Spleen (tissue), 11 donors: ENCODE data around the gene SERPINB4. TPM values are rescaled to one million over a fixed set of nuclear protein-coding genes. Genes with fewer than 3 reads are reported as not detected.
"Not testable (repeated sequence)": the region's sequence is repeated elsewhere in the genome, so short reads cannot be mapped to it uniquely, and the experiment has no call there.

ENCODE experiments used
- DNase-seq: peaks from one replicate; pipeline ENCODE4 v3.0.0-alpha.2; 2020
- H3K27ac ChIP-seq, 8 donors: fragments of 200-600 bp; sonication (generic) in 7 of 8; 1 replicate in 4 of 8; 2 replicates in 4 of 8; pipeline versions ENCODE4 v1.5.0 to v1.8.0; 2016 to 2021; ENCODE audit warnings: inconsistent platforms in 4 of 8, mild to moderate bottlenecking in 4 of 8, moderate library complexity in 1 of 8
- H3K27me3 ChIP-seq, 7 donors: fragments of 200-600 bp; sonication (generic) in 6 of 7; replicated peaks in 1 of 7; 1 replicate in 4 of 7; 2 replicates in 3 of 7; pipeline versions ENCODE4 v1.5.0 to v1.8.0; 2016 to 2021; ENCODE audit warnings: inconsistent platforms in 3 of 7, mild to moderate bottlenecking in 1 of 7
- H3K36me3 ChIP-seq, 6 donors: fragments of 200-600 bp; sonication (generic) in 5 of 6; 1 replicate in 4 of 6; 2 replicates in 2 of 6; pipeline versions ENCODE4 v1.5.0 to v1.8.0; 2016 to 2021; ENCODE audit warnings: inconsistent platforms in 2 of 6
- H3K4me1 ChIP-seq, 6 donors: fragments of 200-600 bp; sonication (generic) in 5 of 6; 1 replicate in 3 of 6; 2 replicates in 3 of 6; pipeline versions ENCODE4 v1.5.0 to v1.8.0; 2016 to 2021; ENCODE audit warnings: inconsistent platforms in 3 of 6
- H3K4me3 ChIP-seq, 8 donors: fragments of 200-600 bp; sonication (generic) in 7 of 8; 1 replicate in 4 of 8; 2 replicates in 4 of 8; pipeline versions ENCODE4 v1.5.0 to v1.8.0; 2016 to 2021; ENCODE audit warnings: inconsistent platforms in 4 of 8, mild to moderate bottlenecking in 4 of 8, moderate library complexity in 2 of 8
- H3K9me3 ChIP-seq, 8 donors: fragments of 200-600 bp; sonication (generic) in 7 of 8; 1 replicate in 4 of 8; 2 replicates in 4 of 8; pipeline versions ENCODE4 v1.5.0 to v1.8.0; 2016 to 2021; ENCODE audit warnings: inconsistent platforms in 4 of 8
- POLR2A ChIP-seq, 3 donors: fragments of 450-650 bp; IDR thresholded peaks; one replicate each; pipeline ENCODE4 v1.5.1; 2017; ENCODE audit warnings: antibody characterized with exemption in 3 of 3, mild to moderate bottlenecking in 1 of 3
- POLR2AphosphoS5 ChIP-seq, 3 donors: sonication (generic); formaldehyde crosslinking; IDR thresholded peaks; one replicate each; pipeline ENCODE4 v1.5.1; 2017; ENCODE audit warnings: antibody characterized with exemption in 3 of 3
- WGBS, 5 donors: extraction: QIAGEN DNeasy Blood & Tissue Kit in 3 of 5; methylation state at CpG; one replicate each; pipeline versions ENCODE4 v1.1.5 to v1.1.7; 2013 to 2018; 5-methylcytosine and 5-hydroxymethylcytosine counted together
- intact Hi-C: fragments of 100-400 bp; cut with DNase I; formaldehyde crosslinking; loops from one replicate; pipeline ENCODE4 v1.15.0; 2023; ENCODE audit warnings: low total_unique reads
- polyA plus RNA-seq, 3 donors: library from polyadenylated mRNA; stranded (reverse); fragments of 200-250 nt; gene quantifications; one replicate each; pipeline ENCODE4 v1.2.1, GENCODE V29; 2013
- total RNA-seq, 7 donors: library from RNA; depleted of rRNA in 3 of 7; stranded (reverse); fragments of >200 nt in 3 of 7; fragmentation: NEBNext Ultra II Directional in 4 of 7; extraction: Animal tissue kit (Norgen Biotek cat#: 25700) in 4 of 7; gene quantifications; one replicate each; pipeline versions ENCODE4 v1.1.0 to v1.2.1, GENCODE V29; 2016 to 2021
- TF ChIP-seq, protein P1 (sequence below), 11 experiments: fragments of 200-600 bp in 7 of 11; fragments of 450-650 bp in 4 of 11; sonication (generic) in 4 of 11; IDR thresholded peaks in 8 of 11; conservative IDR thresholded peaks in 3 of 11; 1 replicate in 7 of 11; 2 replicates in 4 of 11; pipeline versions ENCODE4 v1.4.0 to v1.8.0; 2016 to 2021; ENCODE audit warnings: antibody characterized with exemption in 11 of 11, inconsistent platforms in 4 of 11, mild to moderate bottlenecking in 1 of 11
- donor health status: healthy with polysubstance abuse.
- donor health status: DM: no; HTN: no; CAD: no; lungs with moderate emphysema.
- donor health status: DM: no; HTN: no; CAD: no.
- donor health status: Bipolar disorder and iron deficiency.
- donor health status: healthy.
- donor health status: DM: no; HTN: no; CAD: no.
- donor health status: DM: yes; HTN: yes; CAD: no.

SERPINB4 gene
- total and polyA plus RNA-seq, 10 donors = 0.09 TPM; not detected in 9

DNA sequence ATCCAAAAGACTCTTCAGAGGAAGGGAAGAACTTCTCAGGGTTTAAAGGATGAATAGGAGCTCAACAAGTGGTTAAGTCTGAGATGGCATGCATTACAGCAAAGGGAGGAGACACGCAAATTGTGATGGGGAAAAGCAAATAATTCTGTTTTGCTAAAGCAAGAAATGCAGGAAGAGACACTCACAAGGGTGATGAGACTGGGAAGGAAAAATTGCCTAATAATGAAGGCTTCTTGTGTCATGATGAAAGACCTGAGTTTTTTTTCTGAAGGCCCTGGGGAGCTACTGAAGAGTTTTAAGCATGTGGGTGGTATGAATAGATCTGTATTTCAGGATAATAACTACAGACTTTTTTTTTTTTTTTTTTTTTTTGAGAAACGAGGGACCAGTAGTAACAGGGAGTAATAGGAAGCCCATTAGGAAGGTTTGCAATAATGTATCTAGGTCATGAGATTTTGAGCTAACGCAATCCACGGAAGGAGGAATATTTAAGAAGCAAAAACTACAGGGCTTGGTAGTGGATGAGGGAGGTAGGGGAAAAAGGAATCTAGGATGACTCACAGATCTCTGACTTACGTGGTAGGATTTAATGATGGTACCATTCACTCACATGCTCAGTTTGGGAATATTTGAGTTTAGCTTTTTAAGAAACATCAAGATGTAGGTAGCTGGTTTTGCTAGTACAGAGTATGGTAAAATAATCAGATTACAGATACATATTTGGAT lies 33.6 kb upstream of the SERPINB4 start:
- Histone ChIP-seq H3K27ac (no peak overlapping the region), H3K4me1 (no peaks in the 10 kb centered on the region), H3K9me3 (no peaks in the 10 kb centered on the region), H3K36me3 (no peaks in the 10 kb centered on the region), H3K4me3 (no peak overlapping the region), H3K27me3 (no peaks in the 10 kb centered on the region)
- 35 to 60% (median 47%) methylated on average over 5 of the region's 5 CpGs for WGBS, 5 donors
- intact Hi-C loops = no loop called here
- no peak for TF ChIP-seq POLR2AphosphoS5 (IDR thresholded peaks at IDR 0.05)
- TF ChIP-seq POLR2A (IDR thresholded peaks at IDR 0.05) = no peak
- TF ChIP-seq, protein P1, sequence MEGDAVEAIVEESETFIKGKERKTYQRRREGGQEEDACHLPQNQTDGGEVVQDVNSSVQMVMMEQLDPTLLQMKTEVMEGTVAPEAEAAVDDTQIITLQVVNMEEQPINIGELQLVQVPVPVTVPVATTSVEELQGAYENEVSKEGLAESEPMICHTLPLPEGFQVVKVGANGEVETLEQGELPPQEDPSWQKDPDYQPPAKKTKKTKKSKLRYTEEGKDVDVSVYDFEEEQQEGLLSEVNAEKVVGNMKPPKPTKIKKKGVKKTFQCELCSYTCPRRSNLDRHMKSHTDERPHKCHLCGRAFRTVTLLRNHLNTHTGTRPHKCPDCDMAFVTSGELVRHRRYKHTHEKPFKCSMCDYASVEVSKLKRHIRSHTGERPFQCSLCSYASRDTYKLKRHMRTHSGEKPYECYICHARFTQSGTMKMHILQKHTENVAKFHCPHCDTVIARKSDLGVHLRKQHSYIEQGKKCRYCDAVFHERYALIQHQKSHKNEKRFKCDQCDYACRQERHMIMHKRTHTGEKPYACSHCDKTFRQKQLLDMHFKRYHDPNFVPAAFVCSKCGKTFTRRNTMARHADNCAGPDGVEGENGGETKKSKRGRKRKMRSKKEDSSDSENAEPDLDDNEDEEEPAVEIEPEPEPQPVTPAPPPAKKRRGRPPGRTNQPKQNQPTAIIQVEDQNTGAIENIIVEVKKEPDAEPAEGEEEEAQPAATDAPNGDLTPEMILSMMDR (IDR thresholded peaks at IDR 0.05 in 8 of 11, conservative IDR thresholded peaks at IDR 0.05 in 3 of 11) = no peak
- no peak for DNase-seq

DNA sequence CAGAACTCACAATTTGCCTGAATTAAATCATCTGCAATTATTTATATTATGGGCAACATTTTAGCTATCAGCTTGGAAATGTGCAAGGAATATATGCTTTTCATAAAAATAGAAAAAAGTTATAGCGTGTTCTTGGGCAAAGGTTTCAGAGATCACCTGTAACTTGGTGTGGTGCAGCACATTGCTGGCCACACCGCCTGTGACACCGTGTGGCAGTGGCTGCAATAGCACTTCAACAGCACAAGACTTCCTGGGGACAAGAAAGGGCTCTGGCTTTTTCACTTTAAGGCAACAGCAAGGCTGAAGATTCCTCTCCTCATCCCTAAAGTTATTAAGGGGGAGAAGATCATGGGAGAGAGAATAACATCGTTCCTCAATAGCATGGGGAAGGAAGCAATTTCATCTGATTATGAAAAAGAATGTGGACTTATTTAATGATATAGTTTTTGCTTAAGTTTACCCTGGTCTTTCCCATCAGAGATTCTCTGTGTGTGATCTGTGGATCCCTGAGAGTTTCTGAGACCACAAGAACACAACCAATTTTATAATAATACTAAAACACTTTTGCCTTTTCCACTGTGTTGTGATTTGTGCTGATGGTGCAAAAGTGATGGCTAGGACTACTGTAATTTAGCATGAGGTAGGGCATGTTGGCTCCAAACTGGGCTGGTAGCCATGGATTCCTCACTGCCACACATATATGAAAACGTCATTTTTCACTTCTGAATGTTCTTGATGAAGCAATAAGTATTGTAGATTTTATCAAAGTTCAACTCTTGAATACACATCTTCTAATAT lies 32.7 kb upstream of the SERPINB4 start:
- Histone ChIP-seq H3K36me3 (no peaks in the 10 kb centered on the region), H3K9me3 (peaks cover 0 to 5% (median 0%) of the 10 kb centered on the region in 8 donors), H3K27me3 (no peaks in the 10 kb centered on the region), H3K4me1 (no peaks in the 10 kb centered on the region), H3K27ac (no peak overlapping the region), H3K4me3 (no peak overlapping the region)
- TF ChIP-seq, protein P1 (IDR thresholded peaks at IDR 0.05 in 8 of 11, conservative IDR thresholded peaks at IDR 0.05 in 3 of 11) = no peak
- no peak for TF ChIP-seq POLR2A (IDR thresholded peaks at IDR 0.05)
- TF ChIP-seq POLR2AphosphoS5 (IDR thresholded peaks at IDR 0.05) = no peak
- 17 to 34% (median 23%) methylated on average over 5 of the region's 5 CpGs for WGBS, 5 donors
- DNase-seq = no peak
- intact Hi-C loops = no loop called here

DNA sequence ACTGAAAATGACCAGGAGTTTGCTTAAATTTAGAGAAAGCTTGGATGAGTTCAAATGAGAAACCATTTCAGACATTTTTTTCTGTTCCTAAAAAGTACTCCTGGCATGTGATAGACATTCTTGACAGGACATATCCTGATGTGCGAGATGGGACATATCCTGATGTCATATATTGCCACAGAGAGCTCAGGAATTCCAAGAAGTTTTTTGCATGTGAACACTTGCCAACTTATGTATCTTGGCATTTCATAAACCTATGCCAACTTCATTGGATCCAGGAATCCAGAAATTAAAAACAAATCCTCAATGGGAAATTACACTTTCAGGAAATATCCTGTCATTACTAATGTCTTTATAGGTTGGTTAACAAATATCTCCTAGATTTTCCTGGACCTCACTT lies 20.5 kb upstream of the SERPINB4 start:
- DNase-seq = no peak
- intact Hi-C loops = no loop called here
- Histone ChIP-seq H3K9me3 (peaks cover 0 to 22% (median 0%) of the 10 kb centered on the region in 8 donors), H3K27me3 (no peaks in the 10 kb centered on the region), H3K36me3 (no peaks in the 10 kb centered on the region), H3K27ac (no peak overlapping the region), H3K4me3 (no peak overlapping the region), H3K4me1 (no peaks in the 10 kb centered on the region)
- no peak for TF ChIP-seq POLR2A (IDR thresholded peaks at IDR 0.05)
- no peak for TF ChIP-seq POLR2AphosphoS5 (IDR thresholded peaks at IDR 0.05)
- WGBS, 5 donors = 74 to 91% (median 89%) methylated on average over 1 of the region's 1 CpG

DNA sequence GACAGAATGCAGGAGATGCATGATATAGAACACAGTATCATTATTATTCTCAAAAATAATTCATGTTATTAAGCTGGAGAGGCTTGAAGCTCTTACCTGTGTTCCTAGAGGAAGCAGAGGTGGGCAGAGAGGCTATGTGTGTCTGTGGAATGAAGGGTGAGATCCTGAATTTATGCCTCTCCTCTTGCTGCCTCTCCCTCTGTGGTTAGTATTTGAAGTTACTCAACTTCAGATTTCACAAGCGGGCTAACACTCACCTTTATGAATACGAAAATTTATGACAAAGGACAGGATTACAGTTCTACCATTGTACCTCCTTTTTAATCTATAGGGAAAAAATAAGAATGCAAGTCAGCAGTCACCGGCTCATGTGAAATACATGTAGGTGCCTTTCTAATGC lies 17.7 kb upstream of the SERPINB4 start, which contains the start of gene SERPINB3:
SERPINB3 (minus strand) TSS at position 144 of the 400 bp plus-strand sequence. CDS start 677 bp downstream, outside the sequence.
- H3K36me3 ChIP-seq, H3K27me3 ChIP-seq, H3K4me3 ChIP-seq, intact Hi-C loops, H3K4me1 ChIP-seq, DNase-seq, H3K27ac ChIP-seq: not testable (repeated sequence)
- 57 to 93% (median 73%) methylated on average over 2 of the region's 3 CpGs for WGBS, 5 donors
- peaks cover 0 to 12% (median 0%) of the 10 kb centered on the region in 8 donors for H3K9me3 ChIP-seq

DNA sequence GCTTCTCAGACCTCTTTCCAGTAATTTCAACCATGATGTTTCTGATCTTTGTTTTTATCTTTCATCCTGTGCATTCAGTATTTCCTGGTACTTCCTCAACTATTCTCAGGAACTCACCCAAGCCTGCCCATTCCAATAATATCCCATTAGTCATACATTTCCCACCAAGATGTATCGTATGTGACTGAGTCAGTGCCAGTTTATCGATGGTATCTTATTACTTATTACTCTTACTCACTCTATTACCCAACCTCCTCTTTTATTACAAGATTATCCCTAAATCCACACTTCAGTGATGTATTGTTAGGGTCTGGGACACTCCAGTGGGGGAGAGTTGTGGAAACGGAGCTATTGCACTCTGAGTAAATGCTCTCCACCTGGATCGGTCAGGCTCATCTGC lies 14.9 kb upstream of the SERPINB4 start:
- H3K27me3 ChIP-seq, H3K36me3 ChIP-seq, H3K9me3 ChIP-seq, DNase-seq, H3K4me3 ChIP-seq, H3K27ac ChIP-seq, intact Hi-C loops, H3K4me1 ChIP-seq: not testable (repeated sequence)
- WGBS, 5 donors = 81 to 96% (median 92%) methylated on average over 4 of the region's 4 CpGs

DNA sequence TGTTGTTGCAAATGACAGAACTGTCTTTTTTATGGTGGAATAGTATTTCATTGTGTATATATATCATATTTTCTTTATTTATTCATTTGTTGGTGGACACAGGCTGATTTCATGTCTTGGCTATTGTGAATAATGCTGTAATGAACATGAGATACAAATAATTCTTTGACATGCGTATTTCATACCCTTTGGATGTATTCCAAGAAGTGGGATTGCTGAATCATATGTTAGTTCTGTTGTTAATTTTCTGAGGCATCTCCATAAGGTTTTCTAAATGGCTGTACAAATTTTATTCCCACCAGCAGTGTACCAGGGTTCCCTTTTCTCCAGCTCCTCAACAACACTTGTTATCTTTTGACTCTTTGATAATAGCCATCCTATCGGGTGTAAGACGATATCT lies 6.2 kb upstream of the SERPINB4 start:
- H3K4me1 ChIP-seq, H3K9me3 ChIP-seq, H3K36me3 ChIP-seq, H3K4me3 ChIP-seq, H3K27ac ChIP-seq, intact Hi-C loops, DNase-seq, H3K27me3 ChIP-seq: not testable (repeated sequence)
- WGBS, 5 donors = 87 to 91% (median 90%) methylated on average over 3 of the region's 3 CpGs
